ENCODE results near the gene ATP4B. TPM values are rescaled to one million over a fixed set of nuclear protein-coding genes. Genes with fewer than 3 reads are reported as not detected.

The ATP4B gene
- polyA plus RNA-seq, 1 of the 3 experiments (the other 2 are of a cell fraction) = not detected

- Histone ChIP-seq H3K9me3 (no peaks in the 10 kb centered on the region), H3K4me1 (ENCODE audit: control insufficient read depth in 1 of 2, insufficient read depth in 2 of 2, low read depth in 1 of 2, low read length in 1 of 2) (peaks cover 12 to 24% of the 10 kb centered on the region in 2 experiments; a peak in 2 of 4 replicates), H3K27me3 (ENCODE audit: insufficient read depth) (no peaks in the 10 kb centered on the region), H3K79me2 (ENCODE audit: insufficient read depth) (no peaks in the 10 kb centered on the region), H3K36me3 (replicated peaks in 1 of 2; ENCODE audit: control insufficient read depth in 1 of 2, insufficient read depth in 2 of 2, low read length in 1 of 2) (no peaks in the 10 kb centered on the region), H3K27ac (ENCODE audit: low read depth in 2 of 2, low read length in 1 of 2) (no peak overlapping the region), H3K4me2 (no peak overlapping the region), H2AFZ (ENCODE audit: low read depth) (no peak overlapping the region), H3K4me3 (ENCODE audit: low read depth in 2 of 2, low read length in 1 of 2) (no peak overlapping the region), H3K9ac (no peak overlapping the region), H4K20me1 (ENCODE audit: insufficient read depth) (no peaks in the 10 kb centered on the region), H3F3A (replicated peaks; ENCODE audit: insufficient read depth) (peaks cover 3% of the 10 kb centered on the region), H3K9me2 (no peaks in the 10 kb centered on the region)
- ChIA-PET CTCF (interaction anchor here (1.7 kb wide), 1 partner anchor 75 kb away, joined by 4 read pairs; no protein-coding TSS in a partner anchor), POLR2A (no interaction called here)
- DNase-seq = no peak
- 97% methylated on average over 17 of the region's 17 CpGs for WGBS (ENCODE audit: low lambda C conversion rate)
- TF ChIP-seq, protein P1, sequence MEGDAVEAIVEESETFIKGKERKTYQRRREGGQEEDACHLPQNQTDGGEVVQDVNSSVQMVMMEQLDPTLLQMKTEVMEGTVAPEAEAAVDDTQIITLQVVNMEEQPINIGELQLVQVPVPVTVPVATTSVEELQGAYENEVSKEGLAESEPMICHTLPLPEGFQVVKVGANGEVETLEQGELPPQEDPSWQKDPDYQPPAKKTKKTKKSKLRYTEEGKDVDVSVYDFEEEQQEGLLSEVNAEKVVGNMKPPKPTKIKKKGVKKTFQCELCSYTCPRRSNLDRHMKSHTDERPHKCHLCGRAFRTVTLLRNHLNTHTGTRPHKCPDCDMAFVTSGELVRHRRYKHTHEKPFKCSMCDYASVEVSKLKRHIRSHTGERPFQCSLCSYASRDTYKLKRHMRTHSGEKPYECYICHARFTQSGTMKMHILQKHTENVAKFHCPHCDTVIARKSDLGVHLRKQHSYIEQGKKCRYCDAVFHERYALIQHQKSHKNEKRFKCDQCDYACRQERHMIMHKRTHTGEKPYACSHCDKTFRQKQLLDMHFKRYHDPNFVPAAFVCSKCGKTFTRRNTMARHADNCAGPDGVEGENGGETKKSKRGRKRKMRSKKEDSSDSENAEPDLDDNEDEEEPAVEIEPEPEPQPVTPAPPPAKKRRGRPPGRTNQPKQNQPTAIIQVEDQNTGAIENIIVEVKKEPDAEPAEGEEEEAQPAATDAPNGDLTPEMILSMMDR (IDR thresholded peaks at IDR 0.05) = no peak
- TF ChIP-seq NRF1 (IDR thresholded peaks at IDR 0.05; ENCODE audit: low read depth, low read length) (no peak), SMC3 (IDR thresholded peaks at IDR 0.05; ENCODE audit: low read depth, low read length) (no peak), RCOR1 (IDR thresholded peaks at IDR 0.05; ENCODE audit: low read length) (no peak), IRF3 (IDR thresholded peaks at IDR 0.05; ENCODE audit: low read depth, low read length) (no peak), FOXJ3 (CRISPR knock-in tag; IDR thresholded peaks at IDR 0.05) (no peak), ELF1 (IDR thresholded peaks at IDR 0.05) (no peak)
These were observed 8.8 kb downstream of the ATP4B start for GRCh38 chr13:113649212-113649611.

GRCh38 chr13:113648216-113648610, 9.8 kb downstream of the ATP4B start:
- H3K4me2 ChIP-seq = no peak overlapping the region
- no peaks in the 10 kb centered on the region for H3K9me3 ChIP-seq
- H2AFZ ChIP-seq (ENCODE audit: low read depth) = no peak overlapping the region
- H3K27me3 ChIP-seq (ENCODE audit: insufficient read depth) = no peaks in the 10 kb centered on the region
- no peaks in the 10 kb centered on the region for H3K79me2 ChIP-seq (ENCODE audit: insufficient read depth)
- WGBS (ENCODE audit: low lambda C conversion rate) = 90% methylated on average over 10 of the region's 13 CpGs
- H3K27ac ChIP-seq (ENCODE audit: low read depth in 2 of 2, low read length in 1 of 2) = no peak overlapping the region; a peak in 1 of 4 replicates
- H3K9ac ChIP-seq = no peak overlapping the region
- H3K4me1 ChIP-seq (ENCODE audit: control insufficient read depth in 1 of 2, insufficient read depth in 2 of 2, low read depth in 1 of 2, low read length in 1 of 2) = peaks cover 12 to 17% of the 10 kb centered on the region in 2 experiments; a peak in 2 of 4 replicates
- POLR2A ChIA-PET = no interaction called here
- H4K20me1 ChIP-seq (ENCODE audit: insufficient read depth) = no peaks in the 10 kb centered on the region
- CTCF ChIA-PET = interaction anchor here (1.7 kb wide), 1 partner anchor 76 kb away, joined by 4 read pairs; no protein-coding TSS in a partner anchor
- no peak for DNase-seq
- H3K36me3 ChIP-seq (replicated peaks in 1 of 2; ENCODE audit: control insufficient read depth in 1 of 2, insufficient read depth in 2 of 2, low read length in 1 of 2) = no peaks in the 10 kb centered on the region
- H3F3A ChIP-seq (replicated peaks; ENCODE audit: insufficient read depth) = peaks cover 7% of the 10 kb centered on the region
- H3K4me3 ChIP-seq (ENCODE audit: low read depth in 2 of 2, low read length in 1 of 2) = no peak overlapping the region
- H3K9me2 ChIP-seq = no peaks in the 10 kb centered on the region
- TF ChIP-seq GATA2 (CRISPR knock-in tag; IDR thresholded peaks at IDR 0.05) (no peak), RAD21 (IDR thresholded peaks at IDR 0.05; ENCODE audit: low read length) (no peak), GABPA (IDR thresholded peaks at IDR 0.05; ENCODE audit: low read depth) (no peak), EP300 (IDR thresholded peaks at IDR 0.05; ENCODE audit: borderline replicate concordance in 1 of 2, low read depth in 1 of 2, low read length in 1 of 2) (no peak), TAF1 (IDR thresholded peaks at IDR 0.05; ENCODE audit: borderline replicate concordance, low read depth, low read length) (no peak), REST (IDR thresholded peaks at IDR 0.05; ENCODE audit: low read depth, low read length) (no peak), SIN3A (IDR thresholded peaks at IDR 0.05; ENCODE audit: borderline replicate concordance, low read depth, low read length) (no peak)
